ENCODE results near the gene PDGFRB. TPM values are rescaled to one million over a fixed set of nuclear protein-coding genes. Genes with fewer than 3 reads are reported as not detected.

The PDGFRB gene
- polyA plus RNA-seq, 1 experiment: 118 TPM

- no peaks in the 10 kb centered on the region; the same call in 1 of the 2 replicates for H3K9me3 ChIP-seq (ENCODE audit: control insufficient read depth, insufficient read depth, low read length)
- no peak for TF ChIP-seq CTCF (IDR thresholded peaks at IDR 0.05; ENCODE audit: low read depth, low read length)
- no peaks in the 10 kb centered on the region for H3K27me3 ChIP-seq (ENCODE audit: control insufficient read depth, insufficient read depth, low read length)
- CTCF ChIA-PET: interaction anchor here (0.7 to 1.2 kb wide), 5 partner anchors 10 to 97 kb away, joined by 3 to 4 read pairs (median 3); no protein-coding TSS in a partner anchor
- no peak overlapping the region; the same call in 1 of the 2 replicates for H3K4me3 ChIP-seq (ENCODE audit: low read depth, low read length)
- POLR2A ChIA-PET: interaction anchor here (0.7 kb wide), 1 partner anchor 641 kb away, joined by 3 read pairs; no protein-coding TSS in a partner anchor
- no peak for DNase-seq (ENCODE audit: low read depth, low spot score)
- peak overlapping the region; percentile 100 for H3K27ac ChIP-seq (ENCODE audit: low read depth, low read length)
These were observed 10.8 kb downstream of the PDGFRB start for GRCh38 chr5:150144879-150145278.

GRCh38 chr5:150144246-150144801 is 11.3 kb downstream of the PDGFRB start:
- ChIA-PET POLR2A (interaction anchor here (1.7 kb wide), 1 partner anchor 9 kb away, joined by 10 read pairs; no protein-coding TSS in a partner anchor), CTCF (interaction anchor here (0.7 to 1.1 kb wide), 3 partner anchors 18 to 96 kb away, joined by 3 to 4 read pairs (median 3); no protein-coding TSS in a partner anchor)
- Histone ChIP-seq H3K4me3 (ENCODE audit: low read depth, low read length) (peak overlapping the region; percentile 37), H3K9me3 (ENCODE audit: control insufficient read depth, insufficient read depth, low read length) (no peaks in the 10 kb centered on the region; the same call in 1 of the 2 replicates), H3K27ac (ENCODE audit: low read depth, low read length) (peak overlapping the region; percentile 100), H3K27me3 (ENCODE audit: control insufficient read depth, insufficient read depth, low read length) (no peaks in the 10 kb centered on the region)
- TF ChIP-seq CTCF (IDR thresholded peaks at IDR 0.05; ENCODE audit: low read depth, low read length): no peak
- peak; percentile 48 for DNase-seq (ENCODE audit: low read depth, low spot score)

GRCh38 chr5:150143350-150144245 is 12.0 kb downstream of the PDGFRB start:
- TF ChIP-seq CTCF (IDR thresholded peaks at IDR 0.05; ENCODE audit: low read depth, low read length): no peak
- peak; percentile 92 for DNase-seq (ENCODE audit: low read depth, low spot score)
- POLR2A ChIA-PET: interaction anchor here (0.7 to 1.7 kb wide), 6 partner anchors 8 to 31 kb away, joined by 3 to 10 read pairs (median 6); partner anchors contain the start of gene PDGFRB
- Histone ChIP-seq H3K27ac (ENCODE audit: low read depth, low read length) (peak overlapping the region; percentile 100), H3K27me3 (ENCODE audit: control insufficient read depth, insufficient read depth, low read length) (no peaks in the 10 kb centered on the region), H3K4me3 (ENCODE audit: low read depth, low read length) (peak overlapping the region; percentile 29), H3K9me3 (ENCODE audit: control insufficient read depth, insufficient read depth, low read length) (no peaks in the 10 kb centered on the region; the same call in 1 of the 2 replicates)
- CTCF ChIA-PET: no interaction called here

- Histone ChIP-seq H3K9me3 (ENCODE audit: control insufficient read depth, insufficient read depth, low read length) (no peaks in the 10 kb centered on the region), H3K4me3 (ENCODE audit: low read depth, low read length) (no peak overlapping the region; the same call in 1 of the 2 replicates), H3K27me3 (ENCODE audit: control insufficient read depth, insufficient read depth, low read length) (no peaks in the 10 kb centered on the region), H3K27ac (ENCODE audit: low read depth, low read length) (peak overlapping the region; percentile 100)
- ChIA-PET CTCF (no interaction called here), POLR2A (interaction anchor here (0.7 to 1.7 kb wide), 6 partner anchors 9 to 31 kb away, joined by 3 to 10 read pairs (median 6); partner anchors contain the start of gene PDGFRB)
- peak; percentile 87 for DNase-seq (ENCODE audit: low read depth, low spot score)
- no peak for TF ChIP-seq CTCF (IDR thresholded peaks at IDR 0.05; ENCODE audit: low read depth, low read length)
These were observed 12.7 kb downstream of the PDGFRB start for GRCh38 chr5:150142959-150143349.

Data from AG04450 (cell line).